ENCODE results near the gene IFT80. TPM values are rescaled to one million over a fixed set of nuclear protein-coding genes. Genes with fewer than 3 reads are reported as not detected.

IFT80 gene
- total RNA-seq, 2 donors from 2014 or later, result 13.8 to 14.1 TPM

- TF ChIP-seq, protein P1, sequence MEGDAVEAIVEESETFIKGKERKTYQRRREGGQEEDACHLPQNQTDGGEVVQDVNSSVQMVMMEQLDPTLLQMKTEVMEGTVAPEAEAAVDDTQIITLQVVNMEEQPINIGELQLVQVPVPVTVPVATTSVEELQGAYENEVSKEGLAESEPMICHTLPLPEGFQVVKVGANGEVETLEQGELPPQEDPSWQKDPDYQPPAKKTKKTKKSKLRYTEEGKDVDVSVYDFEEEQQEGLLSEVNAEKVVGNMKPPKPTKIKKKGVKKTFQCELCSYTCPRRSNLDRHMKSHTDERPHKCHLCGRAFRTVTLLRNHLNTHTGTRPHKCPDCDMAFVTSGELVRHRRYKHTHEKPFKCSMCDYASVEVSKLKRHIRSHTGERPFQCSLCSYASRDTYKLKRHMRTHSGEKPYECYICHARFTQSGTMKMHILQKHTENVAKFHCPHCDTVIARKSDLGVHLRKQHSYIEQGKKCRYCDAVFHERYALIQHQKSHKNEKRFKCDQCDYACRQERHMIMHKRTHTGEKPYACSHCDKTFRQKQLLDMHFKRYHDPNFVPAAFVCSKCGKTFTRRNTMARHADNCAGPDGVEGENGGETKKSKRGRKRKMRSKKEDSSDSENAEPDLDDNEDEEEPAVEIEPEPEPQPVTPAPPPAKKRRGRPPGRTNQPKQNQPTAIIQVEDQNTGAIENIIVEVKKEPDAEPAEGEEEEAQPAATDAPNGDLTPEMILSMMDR (IDR thresholded peaks at IDR 0.05), result no peak
- H3K27ac ChIP-seq, result peak overlapping the region; percentile 88 to 92
- DNase-seq (ENCODE audit: low spot score), result peak; percentile 65
- peaks cover 0 to 25% of the 10 kb centered on the region in 2 donors for H3K4me1 ChIP-seq
- no peaks in the 10 kb centered on the region for H3K9me3 ChIP-seq
- H3K27me3 ChIP-seq, result no peaks in the 10 kb centered on the region
- no peaks in the 10 kb centered on the region for H3K36me3 ChIP-seq
- peak overlapping the region; percentile 73 to 77 for H3K4me3 ChIP-seq
These were observed 1.1 kb upstream of the IFT80 start for GRCh38 chr3:160400030-160400701.

DNA sequence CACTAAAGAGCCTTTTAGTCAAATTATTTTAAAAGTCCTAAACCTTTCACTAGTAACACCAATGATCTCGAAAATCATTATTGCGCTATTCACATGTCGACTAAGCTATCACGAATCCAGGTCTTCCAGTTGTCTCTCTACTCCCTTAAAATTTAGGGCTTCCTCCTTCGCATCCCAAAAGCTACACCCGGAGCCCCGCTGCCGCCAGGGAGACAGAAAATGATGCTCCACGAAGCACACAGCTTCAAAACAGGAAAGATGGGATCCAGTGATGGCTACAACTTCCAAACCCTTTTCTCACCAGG, 253 bp downstream of the IFT80 start:
- Histone ChIP-seq H3K27me3 (no peaks in the 10 kb centered on the region), H3K27ac (peak overlapping the region; percentile 88 to 92), H3K4me3 (peak overlapping the region; percentile 73 to 77), H3K4me1 (peaks cover 0 to 25% of the 10 kb centered on the region in 2 donors), H3K9me3 (no peaks in the 10 kb centered on the region), H3K36me3 (no peaks in the 10 kb centered on the region)
- DNase-seq (ENCODE audit: low spot score), result no peak
- TF ChIP-seq, protein P1 (IDR thresholded peaks at IDR 0.05), result no peak

DNA sequence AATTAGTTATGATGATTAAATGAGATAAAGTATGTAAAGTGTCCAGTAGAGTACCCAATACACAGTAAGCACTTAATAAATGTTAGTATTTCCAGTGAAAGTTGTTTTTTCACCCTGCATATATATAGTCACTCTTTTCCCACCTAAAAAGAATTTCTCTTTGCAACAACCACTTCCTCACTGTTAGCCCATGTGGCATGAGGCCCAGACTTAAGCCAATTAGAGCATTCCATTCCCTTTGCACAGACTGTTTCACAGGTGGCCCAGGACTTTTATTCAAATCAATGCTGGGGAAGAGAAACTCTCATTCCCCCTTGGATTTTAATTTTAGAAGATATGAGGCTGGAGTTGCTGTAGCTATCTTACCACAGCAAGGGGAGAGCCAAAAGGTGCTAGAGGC, 3.7 kb downstream of the IFT80 start:
- H3K36me3 ChIP-seq, result no peaks in the 10 kb centered on the region
- H3K4me3 ChIP-seq, result no peak overlapping the region
- DNase-seq (ENCODE audit: low spot score), result no peak
- H3K27me3 ChIP-seq, result no peaks in the 10 kb centered on the region
- no peaks in the 10 kb centered on the region for H3K9me3 ChIP-seq
- H3K27ac ChIP-seq, result no peak overlapping the region
- TF ChIP-seq, protein P1 (IDR thresholded peaks at IDR 0.05), result no peak
- H3K4me1 ChIP-seq, result peaks cover 0 to 9% of the 10 kb centered on the region in 2 donors

DNA sequence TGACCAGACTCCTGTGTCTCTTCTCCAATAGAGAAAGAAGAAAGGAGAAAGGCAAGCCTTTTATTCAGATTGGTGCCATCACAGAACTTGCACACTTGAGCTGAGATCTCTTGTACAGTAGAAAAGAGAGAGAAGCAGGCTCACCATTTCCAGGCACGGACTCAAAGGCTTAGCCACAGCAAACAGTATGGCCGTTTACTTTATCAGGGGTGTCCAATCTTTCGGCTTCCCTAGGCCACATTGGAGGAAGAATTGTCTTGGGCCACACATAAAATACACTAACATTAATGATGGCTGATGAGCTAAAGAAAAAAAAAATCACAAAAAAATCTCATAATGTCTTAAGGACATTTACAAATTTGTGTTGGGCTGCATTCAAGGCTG, 5.0 kb downstream of the IFT80 start:
- Histone ChIP-seq H3K9me3 (no peaks in the 10 kb centered on the region), H3K27me3 (no peaks in the 10 kb centered on the region), H3K27ac (no peak overlapping the region), H3K36me3 (no peaks in the 10 kb centered on the region), H3K4me3 (no peak overlapping the region), H3K4me1 (peaks cover 0 to 9% of the 10 kb centered on the region in 2 donors)
- TF ChIP-seq, protein P1 (IDR thresholded peaks at IDR 0.05), result no peak
- no peak for DNase-seq (ENCODE audit: low spot score)

GRCh38 chr3:160393346-160394008, 5.5 kb downstream of the IFT80 start:
- DNase-seq (ENCODE audit: low spot score), result no peak
- no peak overlapping the region for H3K4me3 ChIP-seq
- no peak overlapping the region for H3K27ac ChIP-seq
- H3K27me3 ChIP-seq, result no peaks in the 10 kb centered on the region
- H3K9me3 ChIP-seq, result no peaks in the 10 kb centered on the region
- TF ChIP-seq, protein P1 (IDR thresholded peaks at IDR 0.05), result no peak
- peaks cover 0 to 7% of the 10 kb centered on the region in 2 donors for H3K4me1 ChIP-seq
- no peaks in the 10 kb centered on the region for H3K36me3 ChIP-seq
